GM21381 (cell line): ENCODE measurements around the gene EEIG1.

Experiments
- ATAC-seq: cut with Tn5 transposase; IDR thresholded peaks from one replicate; pipeline ENCODE4 v1.9.1; 2021; ENCODE audit warnings: mild to moderate bottlenecking, moderate library complexity; ENCODE audit not compliant: unreplicated experiment

The EEIG1 gene

DNA sequence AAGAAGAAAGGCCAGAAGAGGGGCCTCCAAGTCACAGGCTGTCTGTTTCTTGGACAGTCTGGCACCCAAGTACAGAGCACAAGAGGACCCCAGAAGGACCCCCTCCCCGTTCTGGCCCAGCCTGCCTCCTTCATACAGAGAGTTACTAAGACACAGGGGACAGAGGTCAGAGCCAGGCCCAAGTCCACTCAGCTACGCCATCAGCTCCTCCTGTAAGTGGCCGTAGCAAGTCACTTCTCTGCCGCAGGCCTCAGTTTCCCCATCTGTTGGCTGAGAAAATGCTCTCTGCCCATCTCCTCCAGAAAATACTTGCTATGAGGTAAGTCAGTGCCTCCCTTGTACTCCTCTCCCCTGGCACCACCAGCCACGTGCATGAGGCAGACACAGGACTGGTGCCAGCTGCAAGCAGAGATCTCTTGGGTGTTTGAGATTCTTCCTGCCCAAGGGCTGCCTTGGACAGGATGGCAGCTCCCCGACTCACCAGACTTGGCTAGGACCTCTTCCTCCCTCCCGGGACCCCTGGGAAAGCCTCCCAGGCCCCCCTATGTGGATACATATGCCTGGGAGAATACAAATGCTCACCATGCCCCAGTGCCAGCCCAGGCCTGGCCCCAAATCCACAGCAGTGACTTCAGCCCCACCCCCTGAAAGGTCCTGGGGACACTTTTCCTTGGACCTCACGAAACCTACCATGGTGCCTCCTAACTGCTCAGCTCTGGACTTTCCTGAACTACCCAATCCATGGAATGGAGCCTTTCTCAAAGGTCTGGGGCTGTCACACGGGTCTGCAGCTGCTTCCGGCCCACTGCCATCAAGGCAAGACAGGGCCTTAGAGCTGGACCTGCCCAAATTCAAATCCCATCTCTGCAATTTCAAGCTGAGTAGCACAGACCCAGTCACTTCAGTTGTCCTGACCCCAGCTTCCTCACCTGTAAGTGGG is 5.1 kb downstream of the EEIG1 start:
- no peak for ATAC-seq

DNA sequence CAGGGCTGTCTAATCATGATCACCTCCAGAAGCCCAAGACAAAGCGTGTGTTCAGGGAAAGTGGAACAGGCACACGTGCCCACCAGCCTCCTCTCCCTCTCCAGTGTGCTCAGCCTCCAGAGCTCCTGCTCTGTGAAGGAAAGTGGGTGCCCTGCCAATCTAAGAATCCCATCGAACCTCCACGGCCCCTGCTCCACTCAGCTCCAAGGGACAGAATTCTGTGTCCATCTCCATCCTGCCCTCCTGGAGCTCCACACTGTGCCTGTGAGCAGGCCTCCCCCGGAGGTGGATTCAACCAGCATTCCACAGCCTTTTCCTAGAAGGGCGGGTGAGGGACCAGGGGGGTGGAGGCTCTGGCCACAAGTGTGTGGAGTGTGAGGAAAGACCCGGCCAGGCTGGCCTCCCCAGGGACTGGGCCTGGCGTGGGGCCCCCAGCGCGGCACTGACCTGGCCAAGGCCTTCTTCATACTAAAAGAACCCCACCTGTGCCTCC is 6.0 kb downstream of the EEIG1 start:
- no peak for ATAC-seq

DNA sequence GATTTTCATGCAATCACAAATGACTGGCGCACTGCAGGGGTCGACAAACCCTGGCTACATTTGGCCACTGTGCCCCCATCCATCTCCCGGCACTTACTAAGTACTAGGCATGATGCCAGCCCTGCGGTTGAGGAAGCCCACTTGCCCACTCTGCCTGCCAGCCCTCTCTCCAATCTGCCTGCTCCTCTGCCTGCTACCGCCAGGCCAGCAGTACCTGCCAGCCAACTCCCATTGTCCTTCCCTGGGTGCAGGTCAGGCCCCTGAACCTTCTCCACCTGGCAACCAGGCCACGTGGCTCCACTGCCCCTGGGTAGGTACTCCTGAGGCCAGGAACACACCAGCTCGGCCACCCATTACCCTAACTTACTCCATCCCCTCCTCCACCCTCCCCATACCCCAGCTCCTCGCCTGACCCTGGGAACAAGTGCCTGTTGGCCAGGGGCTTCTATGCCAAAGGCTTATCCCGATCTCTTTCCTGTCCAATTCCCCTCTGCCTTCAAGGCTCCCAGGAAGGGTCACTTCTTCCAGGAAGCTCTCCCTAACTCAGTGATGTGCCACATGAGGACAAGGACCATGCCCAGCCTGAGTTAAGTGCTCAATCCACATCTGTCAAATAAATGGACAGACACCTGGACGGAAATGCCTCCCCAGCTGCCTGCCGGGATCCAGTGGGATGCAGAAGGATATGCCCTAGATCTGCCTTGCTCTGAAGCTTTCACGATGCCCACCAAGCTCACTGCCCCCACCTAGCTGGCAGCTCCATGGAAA is 6.6 kb downstream of the EEIG1 start:
- no peak for ATAC-seq

DNA sequence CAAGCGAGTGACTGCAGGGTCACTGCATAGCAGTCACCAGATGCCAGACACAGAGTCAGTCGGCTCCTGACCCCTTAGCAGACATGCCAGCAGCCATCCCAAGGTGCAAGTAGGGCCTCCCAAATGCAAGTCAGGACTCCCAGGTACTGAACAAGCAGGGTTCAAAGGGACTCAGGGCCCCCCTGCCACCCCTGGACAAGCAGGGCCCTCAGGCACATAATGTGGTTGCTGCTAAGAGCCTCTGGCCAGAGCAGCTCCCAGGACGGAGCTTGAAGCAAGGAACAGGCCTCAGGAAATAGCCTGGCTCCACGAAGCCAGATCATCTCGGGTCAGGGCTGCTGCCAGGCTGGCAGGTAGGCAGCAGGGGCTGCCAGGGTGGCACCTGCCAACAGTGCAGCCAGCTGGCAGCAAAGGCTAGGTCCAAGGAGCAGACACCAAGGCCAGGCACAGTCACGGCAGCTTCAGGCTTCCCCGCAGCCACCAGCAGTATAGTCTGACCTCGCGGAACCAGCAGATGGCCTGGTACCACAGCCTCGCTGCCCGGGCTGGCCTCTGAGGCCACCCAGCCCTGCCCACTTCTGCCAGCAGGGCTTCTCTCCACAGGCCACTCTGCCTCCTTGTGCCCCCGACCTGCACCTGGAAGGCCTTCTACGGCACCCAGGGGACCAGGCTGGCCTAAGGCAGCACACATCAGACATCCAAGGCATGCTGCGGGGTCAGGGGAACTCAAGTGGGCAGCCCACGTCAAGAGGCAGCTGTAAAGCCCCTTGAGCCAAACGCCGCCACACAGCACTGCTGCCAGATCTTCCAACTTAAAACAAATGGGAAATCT is 7.4 kb downstream of the EEIG1 start:
- ATAC-seq: no peak

DNA sequence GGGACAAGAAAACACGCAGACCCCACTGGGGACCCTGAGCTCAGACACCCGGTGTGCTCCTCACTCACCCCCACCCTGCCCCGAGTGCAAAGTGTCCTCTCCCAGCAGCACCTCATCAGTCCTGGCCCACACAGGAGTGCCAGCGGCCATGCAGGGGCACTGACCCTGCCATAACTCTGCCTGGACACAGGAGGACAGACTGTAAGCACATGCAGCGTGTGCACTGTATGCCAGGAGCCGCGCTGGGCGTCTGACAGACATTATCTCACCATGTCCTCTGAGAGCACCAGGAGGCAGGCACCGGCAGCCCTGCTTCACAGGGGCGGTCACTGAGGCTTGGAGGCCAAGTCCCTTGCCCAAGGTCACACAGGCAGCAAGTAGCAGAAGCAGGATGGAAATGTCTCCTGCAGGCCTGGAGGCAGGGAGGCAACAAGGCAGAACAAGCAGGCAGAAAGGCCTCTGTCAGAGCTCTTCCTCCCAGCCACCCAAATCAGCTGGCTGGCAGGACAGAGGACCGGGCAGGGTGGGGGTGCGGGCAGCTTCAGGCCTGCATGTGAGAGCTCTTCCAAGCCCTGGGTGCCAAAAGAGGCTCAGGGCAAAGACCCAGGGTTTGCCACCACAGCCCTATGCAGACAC is 8.4 kb downstream of the EEIG1 start:
- no peak for ATAC-seq

DNA sequence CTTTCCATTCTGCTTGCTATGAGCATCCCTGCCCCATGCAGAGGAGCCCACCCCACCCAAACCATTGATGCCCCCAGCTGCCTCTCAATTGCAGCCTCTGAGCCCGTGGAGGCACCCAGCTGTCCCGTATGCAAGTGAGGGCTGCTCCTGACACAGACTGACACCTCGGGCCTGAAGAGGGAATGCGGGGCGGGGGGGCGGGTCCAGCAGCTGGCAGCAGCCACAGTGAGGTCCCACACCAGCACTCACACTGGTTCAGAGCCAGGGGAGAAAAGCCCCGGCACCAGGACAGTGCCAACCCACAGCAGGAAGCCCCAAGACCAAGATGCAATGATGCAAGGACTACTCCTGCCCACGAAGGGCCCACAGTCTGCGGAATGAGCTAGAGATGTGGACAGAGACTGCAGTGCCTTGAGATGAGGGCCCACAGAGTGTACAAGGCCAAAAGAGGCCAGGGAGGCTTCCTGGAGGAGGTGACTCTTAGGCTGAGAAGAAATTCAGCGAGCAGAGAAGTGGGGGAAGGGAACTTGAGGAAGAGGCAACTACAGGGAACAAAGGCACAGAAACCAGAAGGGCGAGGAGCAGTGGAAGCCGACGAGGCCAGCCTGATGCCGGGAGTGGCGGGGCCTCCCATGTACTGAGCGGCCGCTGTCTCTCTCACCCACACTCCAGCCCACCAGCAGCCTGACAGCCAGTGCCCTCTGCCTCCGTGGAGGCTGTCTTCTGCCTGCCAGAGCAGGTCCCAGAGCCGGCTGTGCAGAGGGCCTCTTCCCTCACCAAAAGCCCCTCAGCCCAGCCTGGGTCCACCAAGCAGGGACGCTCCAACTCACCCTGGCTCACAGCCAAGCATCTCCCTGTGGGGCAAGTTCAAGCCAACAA is 9.2 kb downstream of the EEIG1 start:
- ATAC-seq: peak; percentile 8

DNA sequence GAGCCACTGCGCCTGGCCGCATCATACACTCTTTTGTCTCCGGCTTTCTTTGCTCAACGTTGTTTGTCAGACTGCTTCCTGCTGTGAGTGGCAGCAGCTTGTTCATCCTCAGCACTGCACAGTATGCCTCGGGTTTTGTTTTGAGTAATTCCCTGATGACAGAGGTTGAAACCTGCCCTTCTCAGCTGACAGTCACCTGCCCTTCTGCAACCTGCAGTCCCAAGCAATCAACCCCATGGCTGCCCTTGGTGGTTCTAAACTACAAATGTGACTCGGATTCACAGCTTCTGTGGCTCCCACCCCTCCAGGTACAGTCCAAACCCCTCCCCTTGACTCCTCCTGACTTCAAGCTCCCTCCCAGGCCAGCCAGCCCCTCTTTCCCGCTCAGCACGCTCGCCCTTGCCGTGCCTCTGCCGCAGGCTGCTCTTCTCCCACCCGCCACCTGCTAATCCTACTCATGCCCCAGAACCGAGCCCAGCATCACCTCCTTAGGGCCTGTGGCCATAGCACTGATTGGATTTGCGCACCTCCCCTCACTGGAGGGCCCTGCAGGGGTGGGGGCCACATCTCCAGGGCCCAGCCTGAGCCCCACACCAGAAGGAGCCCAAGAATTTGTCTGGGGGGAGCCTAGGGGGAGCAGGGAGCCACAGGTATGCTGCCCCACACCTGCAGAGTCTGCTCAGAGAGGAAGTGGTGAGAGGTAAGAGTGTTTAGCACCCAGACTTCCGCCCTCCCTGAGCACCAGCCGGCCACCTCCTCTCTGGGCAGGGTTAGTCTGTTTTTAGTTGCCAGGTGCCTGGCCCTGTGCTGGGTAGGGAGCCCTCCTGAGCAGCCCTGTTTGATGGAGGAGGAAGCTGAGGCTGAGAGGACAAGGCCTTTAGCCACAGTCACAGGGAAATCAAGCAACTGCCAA is 10.1 kb downstream of the EEIG1 start:
- peak; percentile 67 for ATAC-seq

DNA sequence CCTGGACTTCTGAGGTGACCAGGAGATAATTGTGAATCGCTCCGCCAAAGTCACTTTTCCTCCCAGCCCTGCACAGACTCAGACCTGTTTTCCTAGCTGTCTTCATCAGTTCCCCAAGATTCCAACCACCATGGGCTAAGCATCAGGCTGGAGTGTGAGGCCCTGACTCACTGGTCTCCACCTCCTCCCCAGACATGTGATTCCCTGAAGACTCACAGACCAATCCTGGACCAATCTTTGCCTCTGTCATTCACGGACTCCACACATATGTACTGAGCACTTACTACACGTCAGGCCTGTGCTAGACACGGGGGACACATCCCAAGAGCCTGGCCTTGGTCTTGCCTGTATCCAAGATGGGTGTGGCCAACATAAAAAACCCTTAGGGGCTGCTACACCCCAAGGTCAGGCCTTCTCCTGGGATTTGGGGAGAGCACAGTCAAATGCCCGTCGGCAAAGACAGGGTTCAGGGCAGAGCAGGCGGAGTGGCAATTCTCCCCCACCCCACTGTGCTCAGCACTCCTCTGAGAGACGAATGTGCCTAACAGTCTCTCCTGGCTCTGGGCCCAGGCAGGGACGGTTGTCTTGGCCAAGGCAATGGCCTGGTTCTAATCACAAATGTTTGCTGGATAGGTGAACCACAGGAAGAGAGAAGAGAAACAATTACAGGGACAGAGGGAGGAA is 11.9 kb downstream of the EEIG1 start:
- no peak for ATAC-seq

DNA sequence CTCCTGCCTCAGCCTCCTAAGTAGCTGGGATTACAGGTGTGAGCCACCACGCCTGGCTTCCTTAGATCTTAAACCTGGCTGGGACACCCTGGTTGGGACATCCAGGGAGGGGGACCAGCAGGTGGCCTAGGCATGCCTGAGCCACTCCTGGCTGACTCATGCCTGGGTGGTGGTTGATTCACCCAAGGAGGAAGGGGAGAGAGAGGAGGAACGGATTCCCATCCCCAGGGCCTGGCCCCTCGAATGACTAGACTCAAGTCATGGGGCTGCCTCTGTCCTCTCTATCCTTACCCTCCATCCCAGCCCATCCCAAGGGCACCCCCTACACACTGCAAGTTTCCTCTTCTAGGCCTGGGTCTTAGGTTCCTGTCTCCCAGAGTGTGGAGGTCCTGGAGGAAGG is 12.7 kb downstream of the EEIG1 start:
- no peak for ATAC-seq

DNA sequence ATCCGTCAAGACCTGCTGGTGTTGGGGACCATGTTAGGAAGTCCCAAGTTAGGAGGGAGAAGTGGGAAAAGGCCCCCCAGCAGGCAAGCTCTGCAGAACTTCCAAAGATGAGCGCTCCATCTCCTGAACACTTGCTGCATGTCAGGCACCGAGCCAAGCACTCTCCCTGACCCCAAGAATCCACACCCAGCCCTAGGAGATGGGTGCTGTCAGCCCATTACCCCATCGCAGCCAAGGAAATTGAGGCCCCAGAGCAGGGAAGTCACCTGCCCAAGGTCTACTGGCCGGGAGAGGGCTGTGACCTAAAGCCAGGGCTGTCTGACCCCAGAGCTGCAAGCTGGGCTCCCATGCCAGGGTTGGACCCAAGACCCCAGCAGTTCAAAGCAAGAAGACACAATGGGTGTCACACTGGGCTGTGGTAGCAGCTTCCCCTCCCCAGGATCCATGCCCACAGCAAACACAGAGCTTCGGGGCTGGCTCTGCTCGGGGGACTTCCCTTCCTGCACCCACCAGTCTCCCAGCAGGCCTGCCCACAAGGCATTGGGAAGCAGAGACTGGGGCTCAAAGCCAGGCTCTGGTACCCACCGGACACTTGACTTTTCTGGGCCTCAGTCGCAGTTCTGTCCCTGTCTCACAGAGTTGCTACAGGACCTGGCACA is 13.5 kb downstream of the EEIG1 start:
- ATAC-seq: no peak

DNA sequence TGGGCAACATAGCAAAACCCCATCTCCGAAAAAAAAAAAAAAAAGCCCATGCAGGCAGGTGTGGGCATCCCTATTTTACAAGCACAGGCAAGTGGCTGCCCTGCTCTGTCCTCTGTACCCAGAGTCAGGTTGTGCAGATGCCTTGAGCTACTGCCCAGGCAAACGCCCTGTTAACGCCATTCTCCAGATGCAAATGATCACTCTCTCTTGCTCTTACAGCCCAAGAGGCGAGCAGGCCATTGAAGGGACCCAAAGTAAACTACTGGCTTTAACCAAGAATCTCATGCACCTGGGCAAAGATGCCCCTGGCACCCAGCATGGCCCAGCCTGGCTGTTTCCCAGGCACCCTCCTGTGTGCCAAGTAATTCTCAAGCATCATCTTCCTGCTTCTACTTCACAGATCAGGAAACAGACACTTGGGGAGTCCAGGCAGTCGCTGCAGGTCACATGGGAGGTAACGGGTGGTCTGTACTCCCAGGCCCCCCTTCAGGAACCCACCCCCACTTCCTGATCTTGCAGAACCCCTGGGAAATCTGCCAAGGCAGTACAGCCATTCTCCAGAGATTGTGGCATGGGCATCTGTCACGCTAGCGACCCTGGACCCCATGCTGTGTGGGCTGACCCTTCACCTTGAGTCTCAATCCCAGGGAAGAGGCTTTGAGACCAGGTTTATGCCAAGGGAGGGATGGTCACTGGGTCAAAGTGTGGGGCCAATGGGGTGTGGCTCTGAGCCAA is 14.2 kb downstream of the EEIG1 start:
- ATAC-seq: no peak

DNA sequence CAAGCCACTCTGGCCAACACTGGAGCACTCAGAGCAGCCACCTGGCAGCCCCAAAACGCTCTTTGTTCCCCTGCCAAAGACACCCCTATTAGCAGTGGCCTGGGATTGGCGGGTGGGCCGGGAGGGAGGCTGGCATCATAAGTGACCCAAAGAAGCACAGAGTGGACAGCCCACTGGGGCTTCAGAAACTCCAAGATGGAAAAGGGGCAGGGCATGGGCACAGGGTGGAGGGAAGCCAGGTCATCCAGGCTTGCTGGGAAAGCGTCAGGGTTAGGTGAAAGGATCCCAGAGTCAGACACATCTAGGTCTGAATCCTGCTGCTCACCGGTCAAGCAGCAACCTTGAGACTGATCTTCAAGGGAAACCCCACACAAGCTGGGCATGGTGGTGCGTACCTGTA is 14.8 kb downstream of the EEIG1 start:
- no peak for ATAC-seq

DNA sequence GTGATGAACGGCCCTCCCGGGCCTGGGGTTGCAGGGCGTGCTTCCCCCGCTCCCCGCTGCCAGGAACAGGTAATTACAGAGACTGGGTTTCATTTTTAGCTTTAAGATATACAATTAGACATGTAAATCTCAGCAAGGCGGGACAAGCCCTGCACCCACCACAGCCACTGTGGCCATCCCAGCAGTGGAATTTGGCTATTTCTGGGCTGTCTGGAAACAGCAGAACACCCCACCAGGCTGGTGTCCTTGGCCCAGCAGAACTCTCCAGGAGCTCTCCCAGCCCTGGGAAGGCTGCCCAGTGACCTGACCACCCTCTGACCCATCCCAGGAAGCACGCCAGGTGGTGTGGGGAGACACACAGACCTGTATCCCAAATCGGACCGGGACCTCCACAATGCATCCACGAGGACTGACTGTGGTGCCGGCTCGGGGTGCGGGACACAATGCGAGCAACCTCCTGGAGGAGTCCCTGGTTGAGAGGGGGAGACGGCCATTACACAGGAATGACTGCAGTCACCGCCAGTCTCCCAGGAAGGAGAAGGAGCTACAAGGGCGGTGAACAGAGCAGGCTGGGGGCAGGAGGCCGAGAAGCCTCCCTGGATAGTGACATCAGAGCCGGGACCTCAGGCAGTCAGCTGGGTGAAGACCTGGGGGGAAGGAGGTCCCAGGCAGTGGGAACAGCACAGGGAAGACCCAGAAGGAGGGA is 17.3 kb downstream of the EEIG1 start:
- ATAC-seq: no peak

DNA sequence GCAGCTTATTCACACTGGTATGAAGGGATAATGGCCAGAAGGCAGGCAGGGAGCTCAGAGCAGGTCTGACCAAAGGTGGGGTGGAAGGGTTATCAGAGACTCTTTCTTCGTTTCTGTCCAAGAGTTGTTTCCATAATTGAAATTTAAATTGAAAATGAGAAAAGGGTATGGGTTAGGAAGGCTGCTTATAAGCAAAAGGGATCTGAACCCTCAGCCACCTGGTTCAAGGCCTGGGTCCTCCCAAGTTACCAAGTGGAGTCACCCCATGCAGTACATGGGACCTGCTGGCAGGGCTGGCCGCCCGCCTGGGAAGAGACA is 17.8 kb downstream of the EEIG1 start:
- no peak for ATAC-seq

DNA sequence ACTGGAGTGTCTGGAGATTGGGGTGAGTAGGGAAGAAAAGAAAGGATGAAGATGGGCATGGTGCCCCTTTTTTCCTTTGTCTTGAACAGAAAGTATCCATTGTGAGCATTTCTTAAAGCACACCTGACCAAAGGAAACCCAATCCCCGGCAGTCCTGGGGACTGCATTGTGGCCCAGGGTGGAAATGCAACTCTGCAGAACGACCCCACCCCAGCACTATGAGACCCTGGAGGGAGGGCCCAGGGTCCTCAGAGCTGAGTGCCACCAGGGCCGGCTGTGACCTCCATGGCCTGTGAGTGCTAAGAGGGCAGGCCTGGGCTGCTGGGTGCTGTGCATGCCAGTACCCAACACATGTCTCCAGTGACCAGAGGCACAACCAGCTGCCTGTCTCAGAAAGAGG is 18.5 kb downstream of the EEIG1 start:
- no peak for ATAC-seq

DNA sequence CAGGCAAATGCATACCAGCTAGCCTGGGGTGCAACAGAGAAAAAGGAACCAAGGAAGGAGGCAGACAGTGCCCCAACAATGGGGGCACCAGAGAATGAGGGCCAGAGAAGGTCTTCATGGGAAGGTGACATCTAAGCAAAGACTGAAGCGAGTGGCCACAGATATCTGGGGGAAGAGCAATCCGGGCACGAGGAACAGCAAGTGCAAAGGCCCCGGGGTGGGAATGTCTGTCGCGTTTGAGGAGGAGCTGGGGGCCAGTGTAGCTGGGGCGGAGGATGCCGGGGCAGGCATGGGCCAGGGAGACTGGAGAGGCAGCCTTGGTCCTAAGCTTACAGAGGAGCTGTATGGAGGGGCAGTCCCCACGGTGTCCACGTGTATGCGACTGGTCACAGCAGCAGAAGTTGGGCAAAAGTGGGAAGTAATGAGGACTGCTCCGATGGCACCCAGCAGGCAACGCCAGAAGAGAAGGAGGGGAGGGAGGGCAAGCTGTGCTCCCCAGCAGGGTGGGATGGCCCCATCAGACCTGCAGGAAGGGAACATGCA is 19.1 kb downstream of the EEIG1 start:
- ATAC-seq: no peak
